Measurements from ENCODE around the gene PROSER3. TPM values are rescaled to one million over a fixed set of nuclear protein-coding genes. Genes with fewer than 3 reads are reported as not detected.

PROSER3 gene
- total and polyA plus RNA-seq, 4 donors: 10.0 to 32.2 (median 12.1) TPM

DNA sequence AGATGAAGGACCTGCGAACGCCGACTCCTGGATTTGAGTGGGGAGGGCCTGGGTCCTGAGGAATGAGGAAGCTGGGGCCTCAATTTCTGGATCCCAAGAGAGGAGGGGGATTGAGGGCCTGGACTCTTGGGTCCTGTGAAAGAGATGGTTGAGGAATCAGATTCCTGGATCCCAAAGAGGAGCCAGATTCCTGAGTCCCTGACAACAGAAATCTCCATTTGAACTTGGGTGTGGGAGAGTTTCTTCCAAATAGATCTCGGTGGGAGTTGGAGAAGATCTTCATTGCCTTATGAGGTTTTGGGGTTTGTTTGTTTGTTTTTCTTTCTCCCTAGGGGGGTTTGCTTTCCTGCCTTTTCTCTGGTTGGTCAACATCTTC, 11.9 kb upstream of the PROSER3 start:
- Histone ChIP-seq H3K9me3 (ENCODE audit: control insufficient read depth in 4 of 4, insufficient read depth in 3 of 4, low read length in 3 of 4) (no peaks in the 10 kb centered on the region), H3K27me3 (ENCODE audit: control insufficient read depth in 3 of 3, insufficient read depth in 3 of 3, low read length in 2 of 3) (no peaks in the 10 kb centered on the region), H3K4me1 (ENCODE audit: control insufficient read depth in 5 of 5, insufficient read depth in 5 of 5, low read length in 5 of 5) (peaks cover 0 to 30% (median 12%) of the 10 kb centered on the region in 5 donors), H3K9ac (ENCODE audit: insufficient read depth in 1 of 2, low read length in 2 of 2) (peak overlapping the region; percentile 30 to 73), H3K36me3 (ENCODE audit: control insufficient read depth in 4 of 4, insufficient read depth in 4 of 4, low read length in 4 of 4) (peaks cover 0 to 9% (median 2%) of the 10 kb centered on the region in 4 donors), H3K4me3 (peak overlapping the region; percentile 57), H3K27ac (ENCODE audit: low read depth in 1 of 2, low read length in 1 of 2) (peak overlapping the region; percentile 47 to 69)
- WGBS, 2 donors: 9 to 26% methylated on average over 4 of the region's 4 CpGs
- DNase-seq (no peak), ATAC-seq (ENCODE audit: insufficient read depth, low FRiP score) (no peak)
- TF ChIP-seq, protein P1, sequence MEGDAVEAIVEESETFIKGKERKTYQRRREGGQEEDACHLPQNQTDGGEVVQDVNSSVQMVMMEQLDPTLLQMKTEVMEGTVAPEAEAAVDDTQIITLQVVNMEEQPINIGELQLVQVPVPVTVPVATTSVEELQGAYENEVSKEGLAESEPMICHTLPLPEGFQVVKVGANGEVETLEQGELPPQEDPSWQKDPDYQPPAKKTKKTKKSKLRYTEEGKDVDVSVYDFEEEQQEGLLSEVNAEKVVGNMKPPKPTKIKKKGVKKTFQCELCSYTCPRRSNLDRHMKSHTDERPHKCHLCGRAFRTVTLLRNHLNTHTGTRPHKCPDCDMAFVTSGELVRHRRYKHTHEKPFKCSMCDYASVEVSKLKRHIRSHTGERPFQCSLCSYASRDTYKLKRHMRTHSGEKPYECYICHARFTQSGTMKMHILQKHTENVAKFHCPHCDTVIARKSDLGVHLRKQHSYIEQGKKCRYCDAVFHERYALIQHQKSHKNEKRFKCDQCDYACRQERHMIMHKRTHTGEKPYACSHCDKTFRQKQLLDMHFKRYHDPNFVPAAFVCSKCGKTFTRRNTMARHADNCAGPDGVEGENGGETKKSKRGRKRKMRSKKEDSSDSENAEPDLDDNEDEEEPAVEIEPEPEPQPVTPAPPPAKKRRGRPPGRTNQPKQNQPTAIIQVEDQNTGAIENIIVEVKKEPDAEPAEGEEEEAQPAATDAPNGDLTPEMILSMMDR (IDR thresholded peaks at IDR 0.05; ENCODE audit: control extremely low read depth, extremely low read depth): no peak

- H3K27ac ChIP-seq (ENCODE audit: low read depth in 1 of 2, low read length in 1 of 2): no peak overlapping the region
Observed at GRCh38 chr19:35746531-35746930, 11.4 kb upstream of the PROSER3 start.

GRCh38 chr19:35748106-35749020, 9.6 kb upstream of the PROSER3 start, which contains the start of gene LIN37:
Gene LIN37 (plus strand): TSS chr19:35748576. CDS start chr19:35748725, 149 bp downstream.
- DNase-seq: peak; percentile 99 to 100 (median 100)
- H3K9ac ChIP-seq (ENCODE audit: insufficient read depth in 1 of 2, low read length in 2 of 2): peak within 1 kb of the TSS; percentile 58 to 84
- H3K27ac ChIP-seq (ENCODE audit: low read depth in 1 of 2, low read length in 1 of 2): peak within 1 kb of the TSS; percentile 42 to 63
- TF ChIP-seq, protein P1 (IDR thresholded peaks at IDR 0.05; ENCODE audit: control extremely low read depth, extremely low read depth): no peak
- H3K27me3 ChIP-seq (ENCODE audit: control insufficient read depth in 3 of 3, insufficient read depth in 3 of 3, low read length in 2 of 3): no peaks in the 10 kb centered on the region
- WGBS, 2 donors: 1% methylated on average over 45 of the region's 45 CpGs
- peaks cover 0 to 29% (median 12%) of the 10 kb centered on the region in 5 donors for H3K4me1 ChIP-seq (ENCODE audit: control insufficient read depth in 5 of 5, insufficient read depth in 5 of 5, low read length in 5 of 5)
- ATAC-seq (ENCODE audit: insufficient read depth, low FRiP score): peak; percentile 88
- H3K4me3 ChIP-seq: peak within 1 kb of the TSS; percentile 81
- peaks cover 0 to 16% (median 8%) of the 10 kb centered on the region in 4 donors for H3K36me3 ChIP-seq (ENCODE audit: control insufficient read depth in 4 of 4, insufficient read depth in 4 of 4, low read length in 4 of 4)
- peaks cover 0 to 1% (median 0%) of the 10 kb centered on the region in 4 donors for H3K9me3 ChIP-seq (ENCODE audit: control insufficient read depth in 4 of 4, insufficient read depth in 3 of 4, low read length in 3 of 4)

More at GRCh38 chr19:35746531-35746930, 11.4 kb upstream of the PROSER3 start:
- Histone ChIP-seq H3K27me3 (ENCODE audit: control insufficient read depth in 3 of 3, insufficient read depth in 3 of 3, low read length in 2 of 3) (no peaks in the 10 kb centered on the region), H3K9ac (ENCODE audit: insufficient read depth in 1 of 2, low read length in 2 of 2) (no peak overlapping the region), H3K4me1 (ENCODE audit: control insufficient read depth in 5 of 5, insufficient read depth in 5 of 5, low read length in 5 of 5) (peaks cover 0 to 29% (median 12%) of the 10 kb centered on the region in 5 donors), H3K4me3 (no peak overlapping the region), H3K36me3 (ENCODE audit: control insufficient read depth in 4 of 4, insufficient read depth in 4 of 4, low read length in 4 of 4) (peaks cover 0 to 11% (median 2%) of the 10 kb centered on the region in 4 donors), H3K9me3 (ENCODE audit: control insufficient read depth in 4 of 4, insufficient read depth in 3 of 4, low read length in 3 of 4) (no peaks in the 10 kb centered on the region)
- DNase-seq: no peak
- ATAC-seq (ENCODE audit: insufficient read depth, low FRiP score): no peak
- WGBS, 2 donors: 78 to 86% methylated on average over 5 of the region's 5 CpGs
- TF ChIP-seq, protein P1 (IDR thresholded peaks at IDR 0.05; ENCODE audit: control extremely low read depth, extremely low read depth): no peak
